ENCODE measurements around the gene KSR1.

DNA sequence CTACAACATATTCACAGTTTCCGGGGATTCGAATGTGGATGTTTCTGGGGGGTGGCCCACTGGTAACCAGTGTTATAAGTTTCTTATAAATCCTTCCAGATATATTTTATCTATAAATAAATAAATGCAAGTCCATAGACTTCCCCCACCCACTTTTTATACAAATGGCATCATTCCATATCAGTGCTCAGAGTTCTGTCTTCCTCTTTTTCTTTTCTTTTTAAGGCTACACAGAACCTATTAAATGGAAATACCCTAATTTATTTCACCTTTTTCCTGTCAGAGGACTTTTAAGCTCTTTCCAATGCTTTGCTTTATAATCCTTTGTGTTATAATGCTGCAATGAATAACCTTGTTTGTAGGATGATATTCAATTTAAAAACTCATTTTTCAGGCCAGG is 178.5 kb downstream of the KSR1 start:
- TF ChIP-seq REST (IDR thresholded peaks at IDR 0.05; ENCODE audit: low read depth) (no peak), CEBPB (IDR thresholded peaks at IDR 0.05) (no peak), YY1 (IDR thresholded peaks at IDR 0.05; ENCODE audit: low read depth) (no peak), EP300 (IDR thresholded peaks at IDR 0.05; ENCODE audit: borderline replicate concordance) (no peak), NFIC (IDR thresholded peaks at IDR 0.05) (no peak), CREB1 (IDR thresholded peaks at IDR 0.05; ENCODE audit: low read depth) (no peak), TAF1 (IDR thresholded peaks at IDR 0.05; ENCODE audit: low read depth) (no peak), RAD21 (IDR thresholded peaks at IDR 0.05; ENCODE audit: low read depth) (no peak), EGR1 (IDR thresholded peaks at IDR 0.05) (no peak), FOXM1 (IDR thresholded peaks at IDR 0.05; ENCODE audit: borderline replicate concordance, low read depth) (no peak), TEAD4 (IDR thresholded peaks at IDR 0.05) (no peak)
- TF ChIP-seq, protein P1, sequence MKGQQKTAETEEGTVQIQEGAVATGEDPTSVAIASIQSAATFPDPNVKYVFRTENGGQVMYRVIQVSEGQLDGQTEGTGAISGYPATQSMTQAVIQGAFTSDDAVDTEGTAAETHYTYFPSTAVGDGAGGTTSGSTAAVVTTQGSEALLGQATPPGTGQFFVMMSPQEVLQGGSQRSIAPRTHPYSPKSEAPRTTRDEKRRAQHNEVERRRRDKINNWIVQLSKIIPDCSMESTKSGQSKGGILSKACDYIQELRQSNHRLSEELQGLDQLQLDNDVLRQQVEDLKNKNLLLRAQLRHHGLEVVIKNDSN (IDR thresholded peaks at IDR 0.05): no peak
- TF ChIP-seq, protein P2, sequence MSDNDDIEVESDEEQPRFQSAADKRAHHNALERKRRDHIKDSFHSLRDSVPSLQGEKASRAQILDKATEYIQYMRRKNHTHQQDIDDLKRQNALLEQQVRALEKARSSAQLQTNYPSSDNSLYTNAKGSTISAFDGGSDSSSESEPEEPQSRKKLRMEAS (IDR thresholded peaks at IDR 0.05): no peak
